ENCODE data around the gene IL17D.

IL17D gene

DNA sequence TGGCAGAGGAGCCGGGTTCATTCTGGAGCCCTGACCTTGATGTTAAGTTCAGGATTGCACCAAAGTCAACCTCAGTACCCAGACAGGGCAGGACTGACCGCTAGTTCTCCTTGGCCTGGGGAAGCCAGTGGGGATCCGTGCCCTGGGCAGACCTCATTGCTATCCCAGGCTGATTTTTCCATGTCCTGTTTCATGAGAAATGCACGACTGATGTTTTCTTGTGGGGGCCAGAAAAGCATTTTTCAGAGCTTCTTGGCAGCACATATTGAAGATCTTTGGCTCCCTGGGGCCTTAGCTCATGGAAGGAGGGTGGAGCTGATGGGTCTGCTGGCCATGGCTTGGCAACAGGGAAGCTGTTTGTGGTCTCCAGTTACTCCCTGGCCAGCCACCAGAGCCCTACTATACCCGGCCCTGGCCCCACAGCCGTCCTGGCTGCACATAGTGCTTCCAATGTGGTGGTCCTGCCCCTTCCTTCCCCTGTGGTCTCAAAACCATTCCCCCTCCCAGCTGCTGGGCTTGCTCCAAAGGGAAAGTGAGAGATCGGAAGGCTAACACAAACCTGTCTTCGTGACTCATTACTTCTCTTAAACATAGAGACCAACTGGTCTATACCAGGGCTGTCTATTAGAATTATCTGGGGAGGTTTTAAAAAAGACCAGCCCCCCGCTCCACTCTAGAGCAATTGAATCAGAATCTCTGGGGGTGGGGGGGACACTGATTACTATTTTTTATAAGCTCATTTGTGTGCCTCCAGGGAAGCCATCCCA is 11.2 kb downstream of the IL17D start:
- TF ChIP-seq, protein P1, sequence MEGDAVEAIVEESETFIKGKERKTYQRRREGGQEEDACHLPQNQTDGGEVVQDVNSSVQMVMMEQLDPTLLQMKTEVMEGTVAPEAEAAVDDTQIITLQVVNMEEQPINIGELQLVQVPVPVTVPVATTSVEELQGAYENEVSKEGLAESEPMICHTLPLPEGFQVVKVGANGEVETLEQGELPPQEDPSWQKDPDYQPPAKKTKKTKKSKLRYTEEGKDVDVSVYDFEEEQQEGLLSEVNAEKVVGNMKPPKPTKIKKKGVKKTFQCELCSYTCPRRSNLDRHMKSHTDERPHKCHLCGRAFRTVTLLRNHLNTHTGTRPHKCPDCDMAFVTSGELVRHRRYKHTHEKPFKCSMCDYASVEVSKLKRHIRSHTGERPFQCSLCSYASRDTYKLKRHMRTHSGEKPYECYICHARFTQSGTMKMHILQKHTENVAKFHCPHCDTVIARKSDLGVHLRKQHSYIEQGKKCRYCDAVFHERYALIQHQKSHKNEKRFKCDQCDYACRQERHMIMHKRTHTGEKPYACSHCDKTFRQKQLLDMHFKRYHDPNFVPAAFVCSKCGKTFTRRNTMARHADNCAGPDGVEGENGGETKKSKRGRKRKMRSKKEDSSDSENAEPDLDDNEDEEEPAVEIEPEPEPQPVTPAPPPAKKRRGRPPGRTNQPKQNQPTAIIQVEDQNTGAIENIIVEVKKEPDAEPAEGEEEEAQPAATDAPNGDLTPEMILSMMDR (IDR thresholded peaks at IDR 0.05; ENCODE audit: low read depth, low read length, missing control alignments): no peak
- DNase-seq (ENCODE audit: low read depth): peak; percentile 98
- in situ Hi-C loops (cut with HindIII; ENCODE audit: low sequenced_read_pairs): loop anchor here (25.0 kb wide), 1 partner anchor 527 kb away; the partner anchor contains the start of gene GJB2
- H3K4me3 ChIP-seq (ENCODE audit: low read depth, low read length): no peak overlapping the region

DNA sequence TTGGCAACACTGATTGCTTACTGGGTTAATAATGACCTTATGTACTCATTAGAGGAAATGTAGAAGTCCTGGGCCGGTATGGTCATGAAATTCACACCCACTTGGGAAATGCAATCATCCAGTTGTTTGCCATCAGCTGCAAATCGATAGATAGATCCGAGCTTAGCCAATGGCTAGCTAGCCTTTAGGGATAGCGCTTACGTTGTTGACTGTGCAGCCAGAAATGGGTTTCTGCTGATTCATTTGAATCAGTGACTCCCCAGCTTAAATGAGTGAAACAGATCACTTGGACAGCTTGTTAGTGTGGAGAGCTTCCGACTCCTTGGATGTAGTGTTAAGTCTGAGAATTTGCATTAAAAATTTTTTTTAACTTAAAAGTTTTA is 11.8 kb downstream of the IL17D start:
- in situ Hi-C loops (cut with HindIII; ENCODE audit: low sequenced_read_pairs): loop anchor here (25.0 kb wide), 1 partner anchor 528 kb away; the partner anchor contains the start of gene GJB2
- no peak overlapping the region for H3K4me3 ChIP-seq (ENCODE audit: low read depth, low read length)

DNA sequence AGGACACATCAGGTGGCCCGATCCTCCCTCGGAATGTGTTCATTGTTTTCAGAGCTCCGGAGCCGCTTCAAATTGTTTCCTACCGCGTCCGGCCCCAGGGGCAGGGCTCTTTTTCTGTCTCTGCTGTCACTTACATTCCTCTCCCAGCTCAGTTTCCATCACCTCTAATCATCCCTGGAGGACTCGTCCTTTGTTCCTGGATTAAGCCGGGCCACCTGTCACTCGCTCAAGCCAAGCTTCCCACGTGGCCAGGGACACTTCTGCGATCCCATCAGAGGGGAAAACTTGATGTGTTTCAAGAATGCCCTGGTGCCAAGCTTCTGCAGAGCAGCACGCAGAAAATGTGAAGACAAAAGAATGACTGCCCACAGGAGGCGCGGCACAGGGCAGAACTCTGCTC is 13.5 kb downstream of the IL17D start:
- no peak for DNase-seq (ENCODE audit: low read depth)
- TF ChIP-seq, protein P1 (IDR thresholded peaks at IDR 0.05; ENCODE audit: low read depth, low read length, missing control alignments): no peak
- in situ Hi-C loops (cut with HindIII; ENCODE audit: low sequenced_read_pairs): loop anchor here (25.0 kb wide), 1 partner anchor 530 kb away; the partner anchor contains the start of gene GJB2
- H3K4me3 ChIP-seq (ENCODE audit: low read depth, low read length): no peak overlapping the region

More for the DNA sequence above, 11.8 kb downstream of the IL17D start:
- TF ChIP-seq, protein P1 (IDR thresholded peaks at IDR 0.05; ENCODE audit: low read depth, low read length, missing control alignments): no peak
- DNase-seq (ENCODE audit: low read depth): no peak

DNA sequence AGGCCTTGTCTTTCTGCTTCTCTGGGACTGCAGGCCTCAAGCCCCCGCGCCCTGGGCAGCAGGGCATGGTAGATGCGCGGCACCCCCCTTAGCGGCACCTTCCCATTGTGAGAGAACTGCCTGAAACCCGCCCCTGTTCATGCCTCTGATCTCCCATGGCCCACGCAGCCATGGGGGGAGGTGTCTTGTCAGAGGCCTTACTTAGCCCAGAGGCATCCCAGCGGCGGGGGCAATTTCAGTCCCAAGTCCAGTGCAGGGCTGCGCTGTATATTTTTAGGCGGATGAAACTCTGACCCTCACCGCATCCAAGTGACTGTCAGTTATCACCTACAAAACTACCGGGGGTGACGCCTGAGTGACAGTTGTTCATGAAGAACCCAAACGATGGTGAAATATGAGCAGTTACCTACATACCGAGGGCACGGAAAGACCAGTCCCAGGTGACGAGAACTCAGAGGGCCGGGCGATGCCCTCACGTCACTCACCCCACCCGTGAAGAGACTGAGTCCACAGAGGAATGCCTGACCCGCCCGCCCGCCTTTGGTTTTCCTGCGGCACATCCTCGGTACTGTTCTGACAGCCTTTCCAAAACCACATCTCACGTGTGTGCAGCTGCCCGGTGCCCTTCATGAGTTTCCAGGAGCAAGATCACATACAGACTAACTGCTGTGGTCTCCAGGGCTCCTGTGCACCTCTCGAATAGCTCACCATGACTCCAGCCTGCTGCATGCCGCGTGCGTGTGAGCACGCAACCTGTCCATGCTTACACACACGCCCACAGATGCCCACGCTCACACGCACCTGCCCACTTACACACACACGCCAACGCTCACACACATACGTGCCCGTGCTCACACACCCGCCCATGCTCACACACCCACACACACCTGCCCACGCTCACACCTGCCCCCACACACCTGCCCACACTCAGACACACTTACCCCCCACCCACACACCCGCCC is 14.4 kb downstream of the IL17D start:
- in situ Hi-C loops (cut with HindIII; ENCODE audit: low sequenced_read_pairs): loop anchor here (25.0 kb wide), 1 partner anchor 531 kb away; the partner anchor contains the start of gene GJB2
- TF ChIP-seq, protein P1 (IDR thresholded peaks at IDR 0.05; ENCODE audit: low read depth, low read length, missing control alignments): no peak
- no peak for DNase-seq (ENCODE audit: low read depth)
- H3K4me3 ChIP-seq (ENCODE audit: low read depth, low read length): no peak overlapping the region

DNA sequence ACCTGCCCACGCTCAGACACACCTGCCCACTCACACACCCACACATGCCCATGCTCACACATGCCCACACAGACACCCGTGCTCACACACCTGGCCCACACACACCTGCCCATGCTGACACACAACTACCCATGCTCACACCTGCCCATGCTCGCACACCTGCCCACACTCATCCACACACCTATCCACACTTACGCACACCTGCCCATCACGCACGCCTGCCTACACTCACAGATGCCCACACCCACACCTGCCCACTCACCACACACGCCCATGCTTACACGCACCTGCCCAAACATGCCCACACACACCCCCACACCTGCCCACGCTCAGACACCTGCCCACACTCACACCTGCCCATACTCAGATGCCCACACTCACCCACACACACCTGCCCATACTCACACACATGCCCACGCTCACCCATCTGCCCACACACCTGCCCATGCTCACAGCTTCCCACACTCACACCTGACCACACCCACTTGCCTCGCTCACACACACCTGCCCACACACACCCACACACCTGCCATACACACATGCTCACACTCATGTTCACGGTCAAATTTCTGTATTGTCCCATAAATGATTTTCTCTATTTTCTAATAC is 15.6 kb downstream of the IL17D start:
- H3K4me3 ChIP-seq (ENCODE audit: low read depth, low read length): no peak overlapping the region
- TF ChIP-seq, protein P1 (IDR thresholded peaks at IDR 0.05; ENCODE audit: low read depth, low read length, missing control alignments): no peak
- DNase-seq (ENCODE audit: low read depth): no peak
- in situ Hi-C loops (cut with HindIII; ENCODE audit: low sequenced_read_pairs): loop anchor here (25.0 kb wide), 1 partner anchor 532 kb away; the partner anchor contains the start of gene GJB2

DNA sequence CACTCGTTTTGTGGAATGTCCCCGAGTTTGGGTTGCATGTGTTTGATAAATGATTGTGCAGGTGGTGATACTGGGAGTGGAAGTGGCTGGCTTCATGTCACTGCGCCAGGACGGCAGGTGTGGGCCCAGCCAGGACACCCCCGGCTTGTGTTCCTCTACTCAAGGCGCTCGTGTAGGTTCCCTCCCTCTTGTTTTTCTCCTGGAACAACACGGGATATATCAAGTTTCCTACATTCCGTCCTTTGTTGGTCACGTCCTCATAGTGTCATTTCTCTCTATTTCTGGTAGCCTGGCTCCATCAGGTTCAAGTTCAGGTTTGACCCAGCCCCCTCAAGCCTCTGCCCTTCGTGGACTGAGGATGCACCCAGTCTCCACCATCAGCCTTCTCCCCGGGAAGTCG is 16.3 kb downstream of the IL17D start:
- H3K4me3 ChIP-seq (ENCODE audit: low read depth, low read length): no peak overlapping the region
- TF ChIP-seq, protein P1 (IDR thresholded peaks at IDR 0.05; ENCODE audit: low read depth, low read length, missing control alignments): no peak
- in situ Hi-C loops (cut with HindIII; ENCODE audit: low sequenced_read_pairs): loop anchor here (25.0 kb wide), 1 partner anchor 532 kb away; the partner anchor contains the start of gene GJB2
- no peak for DNase-seq (ENCODE audit: low read depth)

Measured in astrocyte of the cerebellum (primary cell).